KG1 (cell line): ENCODE data around the gene LRGUK.
"Not testable (repeated sequence)": the region's sequence is repeated elsewhere in the genome, so short reads cannot be mapped to it uniquely, and the experiment has no call there.

ENCODE experiments used
- DNase-seq: peaks from one replicate; lab custom pipeline; 2025; lab: John Stamatoyannopoulos, UW

LRGUK gene, protein sequence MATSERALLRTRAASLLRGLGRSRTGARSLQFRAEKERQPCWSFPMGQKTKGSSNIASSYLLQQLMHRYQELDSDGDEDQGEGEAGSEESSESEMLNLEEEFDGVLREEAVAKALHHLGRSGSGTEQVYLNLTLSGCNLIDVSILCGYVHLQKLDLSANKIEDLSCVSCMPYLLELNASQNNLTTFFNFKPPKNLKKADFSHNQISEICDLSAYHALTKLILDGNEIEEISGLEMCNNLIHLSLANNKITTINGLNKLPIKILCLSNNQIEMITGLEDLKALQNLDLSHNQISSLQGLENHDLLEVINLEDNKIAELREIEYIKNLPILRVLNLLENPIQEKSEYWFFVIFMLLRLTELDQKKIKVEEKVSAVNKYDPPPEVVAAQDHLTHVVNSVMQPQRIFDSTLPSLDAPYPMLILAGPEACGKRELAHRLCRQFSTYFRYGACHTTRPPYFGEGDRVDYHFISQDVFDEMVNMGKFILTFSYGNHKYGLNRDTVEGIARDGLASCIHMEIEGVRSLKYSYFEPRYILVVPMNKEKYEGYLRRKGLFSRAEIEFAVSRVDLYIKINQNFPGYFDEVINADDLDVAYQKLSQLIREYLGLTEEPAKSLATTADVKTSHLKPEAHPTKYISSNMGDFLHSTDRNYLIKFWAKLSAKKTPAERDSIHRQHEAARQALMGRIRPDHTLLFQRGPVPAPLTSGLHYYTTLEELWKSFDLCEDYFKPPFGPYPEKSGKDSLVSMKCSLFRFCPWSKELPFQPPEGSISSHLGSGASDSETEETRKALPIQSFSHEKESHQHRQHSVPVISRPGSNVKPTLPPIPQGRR

DNA sequence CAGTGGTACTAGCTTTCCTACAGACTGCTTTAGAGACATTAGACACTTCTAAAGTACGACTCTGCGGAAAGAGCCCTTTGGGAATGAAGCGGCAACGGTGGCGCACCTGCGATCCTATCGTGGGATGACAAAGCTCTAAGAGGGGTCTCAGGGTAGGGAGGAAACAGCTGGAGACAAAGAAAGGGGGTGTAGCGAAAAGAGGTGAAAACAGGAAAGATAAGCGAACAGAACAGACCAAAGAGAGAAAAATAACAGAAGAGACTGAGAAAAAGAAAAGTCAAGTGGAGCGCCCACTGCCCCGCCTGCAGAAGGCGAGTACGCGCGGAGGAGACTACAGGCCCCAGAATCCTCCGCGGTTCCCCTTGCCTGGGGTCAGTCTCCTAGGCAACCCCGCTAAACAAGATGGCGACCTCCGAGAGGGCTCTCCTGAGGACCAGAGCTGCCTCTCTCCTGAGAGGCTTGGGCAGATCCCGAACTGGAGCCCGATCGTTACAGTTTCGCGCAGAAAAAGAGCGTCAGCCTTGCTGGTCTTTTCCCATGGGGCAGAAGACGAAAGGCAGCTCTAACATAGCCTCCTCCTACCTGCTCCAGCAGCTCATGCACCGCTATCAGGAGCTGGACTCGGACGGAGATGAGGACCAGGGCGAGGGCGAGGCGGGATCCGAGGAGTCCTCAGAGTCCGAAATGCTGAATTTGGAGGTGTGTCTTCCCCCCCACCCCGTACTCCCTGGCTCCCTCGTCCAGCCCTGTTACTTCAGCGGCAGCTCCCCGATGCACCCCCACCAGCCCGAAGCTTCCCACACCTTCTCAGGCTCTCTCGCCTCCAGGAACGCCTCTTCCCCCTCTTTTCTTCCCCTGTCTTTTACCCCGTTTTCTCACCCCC, at the start of gene LRGUK:
TSS of gene LRGUK (plus strand) at position 375 of the 883 bp plus-strand sequence. CDS start at position 403, 28 bp downstream.
- DNase-seq: peak; percentile 11

- not testable (repeated sequence) for DNase-seq
Observed at GRCh38 chr7:134077560-134077959, 49.6 kb upstream of the LRGUK start.

DNA sequence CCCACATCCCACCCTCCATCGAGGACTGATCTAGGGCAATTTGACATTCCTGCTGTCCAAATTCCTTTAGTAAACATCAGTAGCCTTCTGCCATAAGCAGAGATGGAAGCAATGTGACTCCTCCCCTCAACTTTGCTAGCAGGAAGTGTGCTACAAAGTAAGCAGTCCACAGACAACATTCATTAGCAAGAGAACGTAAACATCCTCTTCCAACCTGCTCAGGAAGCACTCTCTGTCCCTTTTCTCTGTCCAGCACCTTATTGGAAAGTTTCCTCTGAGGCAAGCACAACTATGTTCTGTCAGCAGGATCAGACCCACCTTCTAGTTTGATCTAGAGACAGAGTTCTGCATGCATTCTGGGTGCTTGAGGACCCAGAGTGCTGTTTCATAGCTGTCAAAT, 48.1 kb upstream of the LRGUK start:
- no peak for DNase-seq

GRCh38 chr7:134081695-134082094, 45.4 kb upstream of the LRGUK start:
- no peak for DNase-seq

DNA sequence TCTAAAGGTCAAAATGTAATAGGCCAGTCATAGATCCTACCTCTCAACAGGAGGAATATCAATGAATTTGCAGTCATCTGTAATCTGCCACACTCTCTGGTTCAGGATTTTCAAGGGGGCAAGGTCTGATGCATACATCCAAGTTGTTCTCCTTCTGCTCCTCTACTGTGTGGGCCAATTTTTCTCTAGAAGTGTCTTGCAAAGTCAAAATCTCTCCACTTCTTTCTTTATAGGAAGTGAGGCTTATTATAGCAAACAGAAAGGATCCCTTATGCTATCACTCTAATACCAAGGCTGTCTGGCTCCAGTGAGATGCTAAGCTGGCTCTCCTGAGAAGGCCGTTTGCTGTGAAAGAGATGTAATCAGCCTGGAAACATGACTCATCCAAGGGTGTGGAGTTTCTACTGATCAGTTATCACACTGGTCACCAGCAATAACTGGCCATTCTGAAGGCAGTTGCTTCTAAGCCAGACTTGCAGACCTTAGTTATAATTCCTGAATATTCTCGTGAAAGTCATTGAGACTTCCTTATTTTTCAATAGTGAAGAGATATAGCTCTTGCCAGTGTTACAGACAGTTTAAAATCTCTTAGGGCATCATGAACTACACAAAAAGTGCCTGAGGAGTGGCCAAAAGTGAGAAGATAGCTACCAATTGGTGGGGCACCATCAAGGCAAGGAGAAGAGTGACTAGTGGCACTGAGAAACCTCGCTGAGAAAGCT, 43.2 kb upstream of the LRGUK start:
- DNase-seq: no peak

- DNase-seq: no peak
Observed at GRCh38 chr7:134084488-134085144, 42.5 kb upstream of the LRGUK start.

DNA sequence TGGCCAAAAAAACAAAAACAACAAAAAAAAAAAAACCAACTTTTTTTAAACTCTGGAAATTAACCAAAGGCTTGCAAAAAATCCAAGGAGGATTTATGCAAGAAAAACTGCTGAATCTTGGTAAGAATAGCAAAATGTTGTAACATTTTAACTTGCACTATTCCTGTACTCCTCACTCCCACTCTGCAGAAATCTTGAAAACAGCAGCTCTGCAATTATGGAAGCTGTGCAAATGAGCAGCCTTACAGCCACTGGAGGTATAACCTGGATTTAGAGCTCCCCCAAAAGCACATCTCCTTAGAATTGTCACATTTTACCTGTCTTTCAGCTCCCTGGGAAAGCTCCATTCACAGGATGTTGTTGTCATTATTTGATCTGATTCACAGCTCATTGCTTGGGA, 41.8 kb upstream of the LRGUK start:
- no peak for DNase-seq

GRCh38 chr7:134086998-134087735, 40.0 kb upstream of the LRGUK start:
- no peak for DNase-seq

DNA sequence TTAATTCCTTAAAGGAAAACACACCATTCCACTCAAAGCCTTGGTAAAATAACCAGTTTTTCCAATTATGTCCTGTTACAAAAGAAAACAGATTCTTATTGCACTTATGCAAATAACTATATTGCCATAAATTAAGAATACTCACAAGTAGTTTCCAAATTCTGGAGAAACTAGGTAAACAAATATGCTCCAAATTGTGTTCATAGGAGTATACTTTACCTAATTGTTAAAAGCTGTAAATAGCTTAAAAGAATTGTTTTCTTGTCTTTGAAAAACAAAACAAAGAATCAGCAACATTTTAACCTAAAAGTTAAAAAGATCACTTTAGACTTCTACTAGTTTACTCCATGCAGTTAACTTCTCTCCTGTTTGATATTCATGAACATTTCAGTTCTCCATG, 38.9 kb upstream of the LRGUK start:
- no peak for DNase-seq

DNA sequence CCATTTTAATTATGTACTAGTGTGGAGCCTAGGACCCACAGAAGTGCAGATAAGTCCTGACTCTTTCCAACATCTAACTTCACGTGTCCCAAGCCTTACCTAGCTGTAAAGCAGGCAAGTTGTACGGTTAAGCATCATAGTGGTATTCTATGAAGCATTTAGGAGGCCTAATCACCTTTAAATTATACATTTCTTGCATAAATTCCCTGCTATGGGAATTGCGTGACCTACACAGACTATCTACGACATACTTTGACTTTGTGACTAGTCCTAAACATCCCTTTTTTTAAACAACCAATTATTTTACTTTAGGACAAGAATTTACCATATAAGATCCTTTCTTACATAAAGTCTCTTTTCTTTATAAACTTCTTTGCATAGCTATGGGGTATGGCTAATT, 37.7 kb upstream of the LRGUK start:
- DNase-seq: no peak

GRCh38 chr7:134098072-134098471, 29.1 kb upstream of the LRGUK start:
- no peak for DNase-seq

GRCh38 chr7:134101716-134102115, 25.4 kb upstream of the LRGUK start:
- DNase-seq: peak; percentile 1

DNA sequence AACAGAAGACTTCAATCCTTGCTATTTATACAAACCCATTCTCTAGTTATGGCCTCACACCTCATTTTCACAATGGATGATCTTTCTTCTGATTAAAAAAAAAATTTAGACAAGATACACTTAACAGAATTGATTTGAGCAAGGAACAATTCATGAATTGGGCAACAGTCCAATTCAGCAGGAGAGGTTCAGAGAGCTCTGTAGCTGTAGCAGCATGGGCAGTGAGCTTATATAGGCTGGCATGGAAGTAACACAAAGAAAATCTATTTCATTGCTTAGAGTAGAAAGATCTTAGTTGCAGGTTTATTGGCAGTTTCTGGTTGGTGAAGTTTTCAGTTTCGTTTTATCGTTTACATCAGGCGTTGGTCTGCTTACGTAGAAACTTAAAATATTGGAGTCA, 23.0 kb upstream of the LRGUK start:
- no peak for DNase-seq

DNA sequence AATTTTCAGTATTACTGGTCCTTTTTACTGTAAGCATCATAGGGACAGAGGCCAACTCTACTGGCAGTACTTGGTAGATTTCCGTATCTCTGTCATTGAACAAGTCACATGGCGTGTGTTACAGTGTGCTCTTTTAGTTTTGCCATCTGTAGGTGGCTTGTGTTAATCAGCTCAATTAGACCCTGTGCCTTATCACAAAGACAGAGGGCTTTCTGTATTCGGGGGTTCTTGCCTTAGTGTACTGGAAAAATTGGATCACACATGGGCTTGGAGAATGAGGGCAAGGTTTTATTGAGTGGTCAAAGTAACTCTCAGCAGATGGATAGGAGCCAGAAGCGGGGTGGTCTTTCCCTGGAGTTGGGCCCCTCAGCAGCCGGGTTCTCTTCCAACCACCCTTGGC, 21.3 kb upstream of the LRGUK start:
- DNase-seq: no peak

DNA sequence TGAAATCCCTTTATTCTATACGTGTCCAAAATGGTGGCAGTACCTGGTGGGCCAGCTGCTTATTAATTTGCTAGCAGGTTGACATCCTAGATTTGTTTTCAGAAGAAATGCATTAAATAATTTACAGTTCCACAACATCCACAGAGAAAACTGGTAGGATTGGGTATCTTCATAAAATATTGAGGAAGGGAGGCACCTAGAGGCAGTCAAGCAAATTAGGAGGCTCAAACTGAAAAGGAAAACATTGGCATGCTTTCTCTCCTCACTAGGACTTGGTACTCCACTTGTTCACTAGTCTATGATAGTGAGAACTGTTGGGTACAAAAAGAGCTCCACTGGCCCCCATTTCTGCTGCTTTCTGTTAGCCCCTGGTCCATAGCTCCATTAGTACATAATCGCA, 18.3 kb upstream of the LRGUK start:
- no peak for DNase-seq

DNA sequence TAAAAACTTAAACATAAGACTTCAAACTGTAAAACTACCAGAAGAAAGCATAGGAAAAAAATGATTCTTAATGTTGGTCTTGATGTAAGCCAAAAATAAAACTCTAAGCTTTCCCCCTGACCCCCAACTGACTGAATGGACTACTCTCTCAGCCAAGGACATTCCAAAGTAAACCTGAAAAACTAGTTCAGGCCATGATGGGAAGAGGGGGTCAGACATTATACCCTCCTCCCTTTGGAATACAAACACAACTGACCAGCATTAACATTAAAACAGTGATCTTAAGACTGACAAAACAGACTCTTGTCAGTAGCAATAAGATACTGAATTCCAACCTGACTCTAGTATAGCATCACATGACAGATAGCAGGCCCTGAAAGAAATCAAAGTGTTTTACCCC, 13.5 kb upstream of the LRGUK start:
- no peak for DNase-seq

DNA sequence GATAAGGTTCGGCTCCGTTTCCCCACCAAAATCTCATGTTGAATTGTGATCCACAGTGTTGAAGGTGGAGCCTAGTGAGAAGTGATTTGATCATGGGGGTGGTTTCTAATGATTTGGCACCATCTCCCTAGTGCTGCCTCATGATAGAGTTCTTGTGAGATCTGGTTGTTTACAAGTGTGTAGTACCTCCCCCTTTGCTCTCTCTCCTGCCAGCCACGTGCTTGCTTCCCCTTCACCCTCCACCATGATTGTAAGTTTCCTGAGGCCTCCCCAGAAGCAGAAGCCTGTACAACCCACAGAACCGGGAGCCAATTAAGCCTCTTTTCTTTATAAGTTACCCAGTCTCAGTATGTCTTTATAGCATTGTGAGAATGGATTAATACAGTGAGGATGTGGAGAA, 12.1 kb upstream of the LRGUK start:
- DNase-seq: no peak

- DNase-seq: no peak
Observed at GRCh38 chr7:134120405-134120804, 6.7 kb upstream of the LRGUK start.

- DNase-seq: no peak
Observed at GRCh38 chr7:134121632-134122139, 5.5 kb upstream of the LRGUK start.

- DNase-seq: no peak
Observed at GRCh38 chr7:134122980-134123379, 4.2 kb upstream of the LRGUK start.
